Measurements from ENCODE around the gene CMKLR1.

CMKLR1 gene

GRCh38 chr12:108297895-108298760 is 41.0 kb downstream of the CMKLR1 start:
- no peak for DNase-seq

- DNase-seq, result no peak
Observed at GRCh38 chr12:108297424-108297823, 41.7 kb downstream of the CMKLR1 start.

GRCh38 chr12:108296945-108297344 is 42.2 kb downstream of the CMKLR1 start:
- DNase-seq, result no peak

GRCh38 chr12:108295641-108296040 is 43.5 kb downstream of the CMKLR1 start:
- DNase-seq, result no peak

- no peak for DNase-seq
Observed at GRCh38 chr12:108289350-108290161, 49.6 kb downstream of the CMKLR1 start.

GRCh38 chr12:108287227-108287626 is 51.9 kb downstream of the CMKLR1 start:
- no peak for DNase-seq

- DNase-seq, result no peak
Observed at GRCh38 chr12:108285016-108285415, 54.1 kb downstream of the CMKLR1 start.

GRCh38 chr12:108284163-108284562 is 54.9 kb downstream of the CMKLR1 start:
- no peak for DNase-seq

GRCh38 chr12:108282676-108283075 is 56.4 kb downstream of the CMKLR1 start:
- no peak for DNase-seq

GRCh38 chr12:108282160-108282559 is 57.0 kb downstream of the CMKLR1 start:
- no peak for DNase-seq

GRCh38 chr12:108277613-108278012 is 61.5 kb downstream of the CMKLR1 start:
- DNase-seq, result no peak

- DNase-seq, result no peak
Observed at GRCh38 chr12:108273217-108273616, 65.9 kb downstream of the CMKLR1 start.

- DNase-seq, result no peak
Observed at GRCh38 chr12:108271951-108272872, 66.9 kb downstream of the CMKLR1 start.

- DNase-seq, result no peak
Observed at GRCh38 chr12:108270849-108271143, 68.3 kb downstream of the CMKLR1 start.

GRCh38 chr12:108270035-108270848 is 68.9 kb downstream of the CMKLR1 start:
- no peak for DNase-seq

GRCh38 chr12:108269224-108269623 is 69.9 kb downstream of the CMKLR1 start:
- DNase-seq, result no peak

GRCh38 chr12:108268397-108268796 is 70.7 kb downstream of the CMKLR1 start:
- DNase-seq, result no peak

GRCh38 chr12:108267450-108267849 is 71.7 kb downstream of the CMKLR1 start:
- no peak for DNase-seq

GRCh38 chr12:108266131-108266530 is 73.0 kb downstream of the CMKLR1 start:
- no peak for DNase-seq

- no peak for DNase-seq
Observed at GRCh38 chr12:108265505-108265904, 73.6 kb downstream of the CMKLR1 start.

- DNase-seq, result no peak
Observed at GRCh38 chr12:108260969-108261368, 78.1 kb downstream of the CMKLR1 start.

GRCh38 chr12:108260039-108260438 is 79.1 kb downstream of the CMKLR1 start:
- no peak for DNase-seq
